ENCODE measurements around the gene RBL1.
"Not testable (repeated sequence)": the region's sequence is repeated elsewhere in the genome, so short reads cannot be mapped to it uniquely, and the experiment has no call there.

Gene RBL1

DNA sequence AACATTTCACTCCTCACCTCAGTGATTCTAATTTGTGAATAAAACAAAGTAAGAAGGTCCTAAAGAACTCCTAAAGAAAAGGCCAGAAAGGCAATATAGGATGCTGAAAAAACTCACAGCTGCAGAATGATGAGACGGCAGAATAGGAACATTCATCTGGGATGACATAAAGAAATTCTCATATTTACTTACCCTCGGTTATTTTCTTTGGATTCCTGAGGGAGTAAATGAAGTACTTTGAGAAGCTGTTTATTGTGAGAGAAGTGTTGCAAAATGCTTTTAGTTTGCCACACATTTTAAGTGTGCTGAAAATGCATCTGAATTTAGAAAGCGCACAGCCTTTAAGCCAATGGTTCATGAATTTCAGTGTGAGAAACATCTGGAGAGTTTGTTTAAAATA, 35.7 kb upstream of the RBL1 start:
- no peak for DNase-seq (ENCODE audit: extremely low spot score)
- no peak for TF ChIP-seq ZNF384 (IDR thresholded peaks at IDR 0.05)
- no peak for TF ChIP-seq CTBP1 (IDR thresholded peaks at IDR 0.05; ENCODE audit: borderline replicate concordance)
- no peak for TF ChIP-seq FOXA1 (IDR thresholded peaks at IDR 0.05)
- no peak for TF ChIP-seq SUZ12 (IDR thresholded peaks at IDR 0.05)
- TF ChIP-seq TARDBP (IDR thresholded peaks at IDR 0.05) = no peak
- no peak for TF ChIP-seq NFRKB (IDR thresholded peaks at IDR 0.05)
- TF ChIP-seq L3MBTL2 (conservative IDR thresholded peaks at IDR 0.05) = no peak
- no peak for TF ChIP-seq FOXM1 (IDR thresholded peaks at IDR 0.05; ENCODE audit: borderline replicate concordance)
- no peak for TF ChIP-seq ARNT (IDR thresholded peaks at IDR 0.05)
- no peak for TF ChIP-seq FOXK2 (IDR thresholded peaks at IDR 0.05)
- no peak for TF ChIP-seq PKNOX1 (IDR thresholded peaks at IDR 0.05)
- TF ChIP-seq HDGF (IDR thresholded peaks at IDR 0.05; ENCODE audit: borderline replicate concordance) = no peak
- no peak for TF ChIP-seq ELF4 (IDR thresholded peaks at IDR 0.05)
- TF ChIP-seq LEF1 (IDR thresholded peaks at IDR 0.05; ENCODE audit: borderline replicate concordance) = no peak
- no peak for TF ChIP-seq BHLHE40 (IDR thresholded peaks at IDR 0.05; ENCODE audit: borderline replicate concordance)
- no peak for TF ChIP-seq SP1 (IDR thresholded peaks at IDR 0.05)
- ChIA-PET POLR2A (interaction anchor here (1.0 kb wide), 1 partner anchor 10 kb away, joined by 3 read pairs; no protein-coding TSS in a partner anchor), CTCF (interaction anchor here (0.7 kb wide), 1 partner anchor 325 kb away, joined by 3 read pairs; no protein-coding TSS in a partner anchor)

GRCh38 chr20:37128803-37129202, 33.0 kb upstream of the RBL1 start:
- no peak for DNase-seq (ENCODE audit: extremely low spot score)
- no peak for TF ChIP-seq ZNF384 (IDR thresholded peaks at IDR 0.05)
- no peak for TF ChIP-seq L3MBTL2 (conservative IDR thresholded peaks at IDR 0.05)
- no peak for TF ChIP-seq TARDBP (IDR thresholded peaks at IDR 0.05)
- no peak for TF ChIP-seq SUZ12 (IDR thresholded peaks at IDR 0.05)
- TF ChIP-seq HDGF (IDR thresholded peaks at IDR 0.05; ENCODE audit: borderline replicate concordance) = no peak
- no peak for TF ChIP-seq FOXK2 (IDR thresholded peaks at IDR 0.05)
- ChIA-PET CTCF (interaction anchor here (0.6 kb wide), 1 partner anchor 62 kb away, joined by 3 read pairs; no protein-coding TSS in a partner anchor), POLR2A (no interaction called here)

DNA sequence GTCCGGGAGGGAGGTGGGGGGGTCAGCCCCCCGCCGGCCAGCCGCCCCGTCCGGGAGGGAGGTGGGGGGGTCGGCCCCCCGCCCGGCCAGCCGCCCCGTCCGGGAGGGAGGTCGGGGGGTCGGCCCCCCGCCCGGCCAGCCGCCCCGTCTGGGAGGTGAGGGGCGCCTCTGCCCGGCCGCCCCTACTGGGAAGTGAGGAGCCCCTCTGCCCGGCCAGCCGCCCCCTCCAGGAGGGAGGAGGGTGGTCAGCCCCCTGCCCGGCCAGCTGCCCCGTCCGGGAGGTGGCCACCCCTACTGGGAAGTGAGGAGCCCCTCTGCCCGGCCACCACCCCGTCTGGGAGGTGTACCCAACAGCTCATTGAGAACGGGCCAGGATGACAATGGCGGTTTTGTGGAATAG, 30.5 kb upstream of the RBL1 start:
- DNase-seq (ENCODE audit: extremely low spot score); POLR2A ChIA-PET; CTCF ChIA-PET: not testable (repeated sequence)

DNA sequence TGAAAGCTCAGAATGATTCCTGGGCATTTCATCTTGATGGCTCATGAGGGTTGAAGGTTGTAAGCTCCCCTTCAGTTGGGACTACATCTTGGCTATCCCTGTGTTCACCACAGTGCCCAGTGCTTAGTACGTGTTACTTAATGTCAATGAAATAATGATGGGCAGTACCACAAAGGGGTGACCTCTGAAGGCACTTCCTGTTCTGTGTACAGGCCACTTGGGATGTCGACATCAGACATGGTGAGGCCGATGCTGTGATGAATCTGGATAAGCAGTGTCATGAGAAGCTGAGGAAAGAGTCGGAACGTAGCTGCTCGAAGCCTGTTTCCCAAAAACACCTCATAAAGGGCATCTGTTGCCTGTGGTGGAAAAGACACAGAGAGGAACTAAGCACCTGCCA, 27.6 kb upstream of the RBL1 start:
- CTCF ChIA-PET = no interaction called here
- TF ChIP-seq BHLHE40 (IDR thresholded peaks at IDR 0.05; ENCODE audit: borderline replicate concordance) = no peak
- no peak for TF ChIP-seq L3MBTL2 (conservative IDR thresholded peaks at IDR 0.05)
- TF ChIP-seq FOXM1 (IDR thresholded peaks at IDR 0.05; ENCODE audit: borderline replicate concordance) = no peak
- no peak for TF ChIP-seq TARDBP (IDR thresholded peaks at IDR 0.05)
- TF ChIP-seq HDGF (IDR thresholded peaks at IDR 0.05; ENCODE audit: borderline replicate concordance) = no peak
- no peak for TF ChIP-seq FOXA1 (IDR thresholded peaks at IDR 0.05)
- TF ChIP-seq CTBP1 (IDR thresholded peaks at IDR 0.05; ENCODE audit: borderline replicate concordance) = no peak
- POLR2A ChIA-PET = interaction anchor here (0.9 kb wide), 1 partner anchor 28 kb away, joined by 5 read pairs; the partner anchor contains the start of gene RBL1
- DNase-seq (ENCODE audit: extremely low spot score) = no peak

DNA sequence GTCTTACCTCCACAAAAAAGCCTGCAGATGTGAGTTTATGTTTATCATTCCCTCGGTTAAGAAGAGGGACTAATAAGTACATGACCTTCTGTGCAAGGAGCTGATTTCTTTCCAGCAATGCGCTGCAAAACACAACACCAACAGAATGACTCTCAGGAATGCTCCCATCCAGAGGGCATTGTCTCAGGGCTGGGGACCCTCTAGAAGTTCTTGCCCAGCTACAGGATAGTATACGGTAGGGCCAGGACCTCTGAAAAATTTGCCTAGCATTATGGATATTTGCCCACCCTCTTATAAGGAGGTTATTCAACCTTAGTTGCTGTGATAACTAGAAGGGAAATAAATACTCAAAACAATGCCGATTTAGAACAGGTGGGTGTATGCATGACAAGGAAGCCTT, 24.7 kb upstream of the RBL1 start:
- no peak for DNase-seq (ENCODE audit: extremely low spot score)
- TF ChIP-seq NFRKB (IDR thresholded peaks at IDR 0.05) (no peak), HDGF (IDR thresholded peaks at IDR 0.05; ENCODE audit: borderline replicate concordance) (no peak), LEF1 (IDR thresholded peaks at IDR 0.05; ENCODE audit: borderline replicate concordance) (no peak), ARNT (IDR thresholded peaks at IDR 0.05) (no peak), SP1 (IDR thresholded peaks at IDR 0.05) (no peak), FOXK2 (IDR thresholded peaks at IDR 0.05) (no peak), CTBP1 (IDR thresholded peaks at IDR 0.05; ENCODE audit: borderline replicate concordance) (no peak), FOXM1 (IDR thresholded peaks at IDR 0.05; ENCODE audit: borderline replicate concordance) (no peak), PKNOX1 (IDR thresholded peaks at IDR 0.05) (no peak), ZNF384 (IDR thresholded peaks at IDR 0.05) (no peak)
- ChIA-PET POLR2A (interaction anchor here (1.2 kb wide), 1 partner anchor 25 kb away, joined by 5 read pairs; the partner anchor contains the start of gene RBL1), CTCF (no interaction called here)

- TF ChIP-seq NFRKB (IDR thresholded peaks at IDR 0.05) (no peak), TARDBP (IDR thresholded peaks at IDR 0.05) (no peak), SUZ12 (IDR thresholded peaks at IDR 0.05) (no peak), ARNT (IDR thresholded peaks at IDR 0.05) (no peak), FOXA1 (IDR thresholded peaks at IDR 0.05) (no peak), L3MBTL2 (conservative IDR thresholded peaks at IDR 0.05) (no peak), BHLHE40 (IDR thresholded peaks at IDR 0.05; ENCODE audit: borderline replicate concordance) (no peak), FOXM1 (IDR thresholded peaks at IDR 0.05; ENCODE audit: borderline replicate concordance) (no peak), ZNF384 (IDR thresholded peaks at IDR 0.05) (no peak), CTBP1 (IDR thresholded peaks at IDR 0.05; ENCODE audit: borderline replicate concordance) (no peak)
- ChIA-PET CTCF (no interaction called here), POLR2A (interaction anchor here (1.2 kb wide), 1 partner anchor 24 kb away, joined by 5 read pairs; the partner anchor contains the start of gene RBL1)
- no peak for DNase-seq (ENCODE audit: extremely low spot score)
Measured at GRCh38 chr20:37119356-37120036, 23.7 kb upstream of the RBL1 start.

DNA sequence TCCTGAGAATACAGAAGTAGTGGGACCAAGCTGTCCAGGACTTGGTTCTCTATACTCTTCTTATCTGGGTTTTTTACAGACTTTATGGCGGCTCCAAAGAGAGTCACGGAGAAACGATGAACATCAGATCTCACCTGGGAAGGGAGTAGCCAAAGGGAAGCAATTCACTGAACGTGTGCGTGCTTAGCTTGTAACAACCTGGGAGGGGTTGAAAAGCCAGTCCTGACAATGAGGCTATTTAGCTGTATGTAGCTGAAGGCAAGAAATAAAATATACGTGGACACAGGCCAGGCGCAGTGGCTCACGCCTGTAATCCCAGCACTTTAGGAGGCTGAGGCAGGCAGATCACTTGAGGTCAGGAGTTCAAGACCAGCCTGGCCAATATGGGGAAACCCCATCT, 18.2 kb upstream of the RBL1 start:
- CTCF ChIA-PET = no interaction called here
- POLR2A ChIA-PET = no interaction called here
- TF ChIP-seq FOXK2 (IDR thresholded peaks at IDR 0.05) (no peak), HDGF (IDR thresholded peaks at IDR 0.05; ENCODE audit: borderline replicate concordance) (no peak), FOXA1 (IDR thresholded peaks at IDR 0.05) (no peak), PKNOX1 (IDR thresholded peaks at IDR 0.05) (no peak), ARNT (IDR thresholded peaks at IDR 0.05) (no peak)
- no peak for DNase-seq (ENCODE audit: extremely low spot score)

All from HEK293T (cell line).